ENCODE results near the gene MALRD1.

Gene MALRD1

DNA sequence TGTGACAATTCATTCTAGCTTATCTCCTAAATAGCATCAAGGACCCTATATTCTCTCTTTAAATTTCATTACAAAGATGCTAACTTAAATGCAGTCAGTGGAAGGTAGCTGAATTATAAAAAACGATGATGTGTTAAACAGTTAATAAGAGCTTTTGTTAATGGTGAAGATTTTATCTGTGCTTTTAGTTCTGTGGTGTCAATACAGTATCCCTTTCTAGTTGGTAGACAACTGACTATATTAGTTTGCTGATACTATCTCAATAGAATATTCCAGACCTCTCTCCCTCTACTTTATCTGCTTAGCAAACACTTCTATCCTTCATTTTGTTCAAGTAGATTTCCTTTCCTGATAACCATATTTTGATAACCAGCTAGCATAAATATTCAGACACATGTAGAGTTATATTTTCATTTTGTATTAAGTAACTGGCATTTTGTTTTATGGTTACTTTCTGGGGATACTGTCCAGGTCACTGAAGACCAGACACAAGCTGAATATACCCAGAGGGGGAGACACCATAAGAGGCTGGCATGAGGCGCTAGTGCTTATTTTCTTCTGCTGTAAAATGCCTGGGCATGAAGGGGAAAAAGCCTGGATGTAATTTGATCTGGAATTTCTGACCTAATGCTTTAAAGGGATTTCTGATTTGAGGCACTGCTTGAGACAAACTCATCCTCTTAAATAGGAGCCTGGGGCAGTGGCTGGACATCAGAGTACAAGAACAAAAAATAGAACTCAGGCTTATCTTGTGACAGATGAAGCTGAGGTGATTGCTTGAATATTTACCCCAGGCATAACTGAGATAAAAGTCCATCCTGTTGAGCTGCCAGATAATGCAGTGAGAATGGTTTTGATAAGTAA lies 197.5 kb downstream of the MALRD1 start:
- no peak for DNase-seq

DNA sequence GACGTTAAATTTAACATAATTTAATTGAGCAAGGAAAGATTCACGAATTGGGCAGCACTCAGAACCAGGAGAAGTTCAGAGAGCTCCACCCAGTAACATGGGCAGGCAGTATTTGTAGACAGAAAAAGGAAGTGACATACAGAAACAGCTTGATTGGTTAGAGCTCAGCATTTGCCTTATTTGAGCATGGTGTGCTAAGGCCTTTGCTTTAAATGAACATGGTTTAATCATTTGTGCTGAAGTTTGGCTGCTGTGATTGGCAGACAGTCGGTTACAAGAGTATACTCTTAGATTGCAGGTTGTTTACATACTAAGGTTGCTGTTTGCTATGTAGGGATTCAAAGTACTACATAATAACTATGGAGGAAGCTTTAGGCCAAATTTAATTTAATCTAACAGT lies 199.2 kb downstream of the MALRD1 start:
- DNase-seq: no peak

DNA sequence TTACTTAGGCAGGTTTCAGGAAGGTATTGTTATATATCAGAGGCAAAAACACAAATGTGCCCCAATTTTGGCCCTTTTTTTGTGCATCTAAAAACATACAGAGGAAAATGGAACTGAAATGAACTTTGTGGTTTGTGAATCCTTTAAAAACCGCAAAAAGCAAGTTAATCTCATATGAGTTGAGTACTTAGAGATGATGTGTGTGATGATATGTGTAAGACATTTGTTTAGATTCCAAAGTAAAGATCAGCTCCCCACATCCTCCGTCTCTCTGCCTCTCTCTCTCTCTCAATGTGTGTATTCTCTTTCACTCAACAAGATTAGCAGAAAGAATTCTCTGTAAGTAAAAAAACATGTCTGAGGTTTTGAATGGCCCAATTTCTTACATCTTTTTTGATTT lies 201.9 kb downstream of the MALRD1 start:
- no peak for DNase-seq

DNA sequence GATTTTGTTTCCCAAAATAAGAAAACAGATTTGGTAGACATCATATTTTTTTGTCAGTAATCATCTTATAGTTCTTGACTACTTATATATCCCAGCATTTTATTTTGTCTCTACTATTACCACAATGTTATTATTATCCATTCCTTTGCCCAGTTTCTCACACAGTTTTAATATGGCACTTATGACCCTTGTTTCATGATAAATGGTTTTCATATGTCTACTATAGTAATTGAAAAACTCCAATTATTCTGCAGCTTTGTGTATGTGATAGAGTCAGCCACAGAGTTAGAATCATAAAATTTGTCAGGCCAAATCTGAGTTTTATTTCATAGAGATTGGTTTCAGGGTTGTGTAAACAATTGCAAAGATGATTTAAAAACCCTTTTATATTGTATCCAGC lies 203.9 kb downstream of the MALRD1 start:
- DNase-seq: no peak

DNA sequence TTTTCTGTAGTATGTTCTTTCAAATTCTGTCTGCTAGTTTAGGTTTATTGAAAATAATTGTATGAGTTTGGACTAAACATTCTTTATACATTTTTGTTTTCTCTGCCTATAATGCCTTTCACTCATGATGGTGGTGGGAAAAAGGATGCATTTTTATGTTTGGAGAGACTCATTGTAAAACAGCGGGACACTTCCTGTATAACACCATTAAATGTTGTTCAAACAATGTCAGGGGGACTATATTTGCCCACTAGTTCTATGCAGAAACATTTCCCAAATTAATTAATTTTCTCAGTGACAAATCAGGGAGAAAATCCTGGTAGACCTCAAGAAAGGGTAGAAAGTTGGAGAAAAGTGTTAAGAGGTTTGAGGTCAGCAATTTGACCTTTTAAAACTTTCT lies 207.7 kb downstream of the MALRD1 start:
- DNase-seq: no peak

DNA sequence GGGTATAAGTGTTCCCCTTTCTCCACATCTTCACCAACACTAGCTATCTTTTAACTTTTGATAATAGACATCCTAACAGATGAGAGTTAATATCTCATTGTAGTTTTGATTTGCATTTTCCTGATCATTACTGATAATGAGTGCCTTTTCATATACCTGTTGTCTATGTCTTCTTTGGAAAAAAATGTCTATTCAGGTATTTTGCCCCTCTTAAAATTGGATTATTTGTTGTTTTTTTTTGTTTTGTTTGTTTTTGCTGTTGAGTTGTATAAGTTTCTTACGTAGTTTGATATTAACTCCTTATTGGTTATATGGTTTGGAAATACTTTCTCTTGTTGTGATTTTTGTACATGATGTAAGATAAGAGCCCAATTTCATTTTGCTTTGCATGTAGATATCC lies 214.7 kb downstream of the MALRD1 start:
- DNase-seq: no peak

DNA sequence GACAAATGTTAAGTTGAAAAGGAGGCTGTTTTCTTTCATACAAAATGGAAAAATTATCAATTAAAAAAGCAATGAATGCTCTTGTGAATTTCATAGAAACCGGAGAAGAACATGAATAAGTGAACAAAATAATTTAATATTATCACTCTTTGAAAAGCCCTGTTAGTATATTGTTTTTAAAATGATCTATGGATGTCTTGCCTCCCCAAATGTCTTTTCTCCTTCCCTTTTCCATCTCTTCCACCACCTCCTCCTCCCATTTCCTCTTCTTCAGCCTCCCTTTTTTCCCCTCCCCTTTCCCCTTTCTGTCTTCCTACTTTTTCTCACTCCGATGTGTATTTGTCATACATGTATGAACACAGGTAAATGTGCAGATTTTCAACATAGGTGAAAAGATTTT lies 234.7 kb downstream of the MALRD1 start:
- DNase-seq: no peak

DNA sequence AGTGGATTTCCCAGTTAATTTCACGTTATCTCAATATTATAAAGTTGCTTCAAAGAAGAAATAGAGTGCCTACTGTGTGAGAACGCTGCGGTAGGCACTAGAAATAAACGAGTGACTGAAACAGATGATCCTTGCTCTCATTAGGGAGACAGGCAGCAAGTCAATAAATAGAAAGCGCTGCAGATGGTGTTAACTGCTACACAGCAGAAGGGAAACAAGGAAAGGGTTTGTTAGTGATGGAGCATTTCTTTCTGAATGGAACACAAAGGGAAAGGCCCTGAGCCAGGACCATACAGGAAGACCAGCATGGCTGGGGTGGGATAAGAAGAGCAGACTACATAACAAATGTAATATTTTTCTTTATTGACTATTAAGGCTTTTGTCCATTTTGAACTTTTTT lies 235.2 kb downstream of the MALRD1 start:
- no peak for DNase-seq

DNA sequence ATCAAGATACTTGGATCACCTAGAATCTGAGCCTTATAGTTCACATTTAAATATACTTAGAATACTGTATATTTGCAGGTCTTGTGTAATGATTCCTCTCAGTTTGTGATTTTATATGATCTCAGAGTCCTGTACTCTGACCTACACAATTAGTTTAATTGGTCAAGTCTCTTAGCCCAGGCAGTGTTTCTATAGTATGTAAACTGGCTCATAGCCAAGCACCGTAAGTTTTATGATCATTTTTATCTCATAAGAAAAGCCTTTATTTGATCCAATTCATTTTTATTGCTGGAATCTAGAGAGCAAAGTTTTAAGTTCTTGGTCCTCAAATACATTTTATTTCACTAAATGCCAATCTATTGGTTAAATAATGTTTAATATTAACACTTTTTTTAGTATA lies 242.2 kb downstream of the MALRD1 start:
- no peak for DNase-seq

DNA sequence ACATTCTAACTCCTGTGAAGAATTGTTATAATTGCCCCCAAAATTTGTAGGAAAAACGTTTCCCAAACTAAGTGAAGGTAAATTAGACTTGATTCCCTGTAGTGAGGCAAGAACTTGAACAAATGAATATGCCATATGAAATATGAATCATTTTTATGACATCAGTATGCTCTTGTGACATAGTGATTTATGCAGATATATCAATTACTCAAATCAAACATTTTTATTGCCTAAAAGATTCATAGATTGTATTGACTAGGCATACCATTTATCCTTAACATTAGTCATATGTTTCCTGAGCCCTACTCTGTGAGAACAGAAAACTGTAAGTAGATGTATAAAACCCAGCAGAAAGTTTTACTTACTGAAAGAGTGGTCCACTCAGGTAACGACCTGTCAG lies 245.6 kb downstream of the MALRD1 start:
- no peak for DNase-seq

DNA sequence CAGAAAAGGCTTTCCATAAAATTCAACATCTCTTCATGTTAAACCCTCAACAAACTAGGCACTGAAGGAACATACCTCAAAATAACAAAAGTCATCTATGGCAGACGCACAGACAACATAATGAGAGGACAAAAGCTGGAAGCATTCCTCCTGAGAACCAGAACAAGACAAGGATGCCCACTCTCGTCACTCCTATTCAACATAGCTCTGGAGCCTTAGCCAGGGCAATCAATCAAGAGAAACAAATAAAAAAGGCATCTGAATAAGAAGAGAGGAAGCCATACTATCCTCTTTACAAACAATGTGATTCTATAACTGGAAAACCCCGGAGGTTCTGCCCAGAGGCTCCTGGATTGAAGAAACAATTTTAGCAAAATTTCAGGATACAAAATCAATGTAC lies 251.0 kb downstream of the MALRD1 start:
- DNase-seq: no peak

DNA sequence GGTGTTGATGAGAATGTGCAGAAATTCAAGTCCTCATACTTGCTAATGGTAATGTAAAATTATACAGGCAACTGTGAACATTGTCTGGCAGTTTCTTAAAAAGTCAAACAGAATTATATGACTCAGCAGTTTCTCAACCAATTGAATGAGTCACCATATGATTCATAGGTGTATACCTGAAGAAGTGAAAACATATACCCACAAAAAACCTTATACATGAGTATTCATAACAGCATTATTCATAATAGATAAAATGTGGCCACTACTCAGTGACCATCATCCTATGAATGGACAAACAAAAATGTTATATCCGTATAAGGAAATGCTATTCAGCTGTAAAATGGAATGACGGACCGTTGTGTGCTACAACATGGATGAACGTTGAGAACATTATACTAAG lies 253.5 kb downstream of the MALRD1 start:
- DNase-seq: no peak

DNA sequence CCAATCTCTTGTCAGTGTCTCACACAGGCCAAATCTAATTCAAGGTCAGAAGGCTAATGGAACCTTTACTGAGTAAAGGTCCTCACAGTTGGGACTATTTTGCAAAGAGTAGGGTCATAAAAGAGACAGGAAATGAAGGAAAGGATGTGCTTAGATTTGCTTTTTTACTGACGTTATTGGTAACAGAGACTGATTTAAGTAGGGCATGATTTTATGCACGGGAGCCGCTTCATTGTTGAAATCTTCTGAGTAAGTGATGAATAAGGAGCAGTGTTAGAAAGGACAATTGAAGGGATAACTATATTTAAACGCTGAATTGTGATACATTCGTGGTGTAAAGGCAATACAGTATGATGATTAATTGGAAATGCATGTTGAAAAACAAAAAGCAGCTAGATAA lies 261.5 kb downstream of the MALRD1 start:
- no peak for DNase-seq

DNA sequence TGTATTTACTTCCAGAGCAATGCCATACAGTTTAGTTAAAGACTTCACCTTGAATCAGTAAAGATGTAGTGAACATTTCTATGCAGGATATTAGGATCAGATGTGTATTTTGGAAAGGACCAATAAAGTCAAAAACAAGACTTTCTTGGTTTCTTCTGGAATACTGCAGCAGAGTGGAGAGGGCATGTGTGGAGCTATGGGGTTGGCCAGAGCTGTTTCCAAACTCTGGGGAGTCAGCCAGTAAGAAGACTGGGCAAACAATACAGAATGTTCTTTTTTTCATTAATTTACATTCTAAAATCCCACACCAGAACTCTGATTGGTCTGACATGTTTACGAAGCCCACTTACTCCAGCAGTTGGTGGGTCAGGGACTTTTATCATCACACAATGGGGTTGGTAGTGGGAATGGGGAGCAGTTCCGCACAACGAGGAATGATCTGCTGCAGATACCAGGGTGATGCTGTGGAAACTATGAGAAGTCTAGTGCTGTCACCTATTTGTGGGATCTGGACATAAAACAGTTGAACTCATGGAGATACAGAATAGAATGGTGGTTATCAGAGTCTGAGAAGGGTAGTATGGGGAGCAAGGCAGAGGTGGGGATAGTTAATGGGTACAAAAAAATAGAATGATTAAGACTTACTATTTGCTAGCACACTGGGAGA lies 267.7 kb downstream of the MALRD1 start:
- no peak for DNase-seq

DNA sequence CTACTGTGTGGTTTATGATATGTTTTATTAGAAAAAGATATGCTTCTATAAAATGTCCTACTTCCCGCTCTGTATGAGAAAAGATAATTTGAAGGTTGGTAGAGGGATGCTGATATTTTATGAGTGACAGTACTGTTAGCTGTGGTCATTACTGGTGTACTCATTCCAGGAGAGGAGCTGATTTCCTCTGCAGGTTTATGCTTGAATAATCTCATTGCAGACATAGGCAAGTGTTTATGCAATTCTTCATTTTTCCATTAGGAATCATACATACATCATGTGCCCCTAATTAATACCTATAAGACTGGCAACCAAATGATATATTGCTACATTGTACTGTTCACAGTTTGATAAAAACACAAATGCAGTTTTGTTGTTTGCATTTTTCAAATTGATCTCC lies 269.4 kb downstream of the MALRD1 start:
- no peak for DNase-seq

DNA sequence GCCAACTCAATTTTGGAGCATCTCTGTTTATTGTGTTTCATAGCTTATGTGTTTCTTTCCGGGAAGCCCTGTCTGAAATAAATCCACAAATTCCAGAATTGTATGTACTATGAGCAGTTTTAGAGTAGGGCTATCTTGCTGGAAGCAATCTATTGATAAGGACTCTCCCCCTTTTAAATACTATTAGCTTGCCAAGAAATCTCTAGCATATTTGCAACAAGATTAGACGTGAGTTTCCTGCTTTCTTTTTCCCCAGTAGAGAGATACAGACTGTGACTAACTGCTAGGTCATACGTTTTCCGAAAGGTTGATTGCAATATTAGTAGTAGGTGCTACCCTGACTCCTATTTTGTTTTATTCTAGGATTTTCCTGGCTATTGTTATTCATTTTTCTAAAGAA lies 277.0 kb downstream of the MALRD1 start:
- no peak for DNase-seq

DNA sequence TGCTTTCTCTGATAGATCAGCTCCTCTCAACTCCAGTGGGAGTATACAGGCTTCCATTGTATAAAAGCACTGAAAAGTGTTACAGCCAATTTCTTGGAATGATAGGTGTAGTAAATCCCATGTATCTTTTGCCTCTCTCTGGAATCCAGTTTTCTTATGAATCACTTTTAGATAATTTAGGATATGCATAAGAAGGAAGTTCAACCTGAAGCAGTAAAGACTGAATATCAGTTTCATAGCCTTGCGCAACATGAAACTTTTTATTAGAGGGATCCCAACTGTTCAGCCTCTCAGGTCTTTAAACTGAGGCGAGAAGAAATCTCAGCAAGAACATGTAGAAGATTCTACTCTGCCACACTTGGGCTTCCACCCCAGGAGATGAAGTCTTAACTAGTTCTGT lies 280.0 kb downstream of the MALRD1 start:
- no peak for DNase-seq

DNA sequence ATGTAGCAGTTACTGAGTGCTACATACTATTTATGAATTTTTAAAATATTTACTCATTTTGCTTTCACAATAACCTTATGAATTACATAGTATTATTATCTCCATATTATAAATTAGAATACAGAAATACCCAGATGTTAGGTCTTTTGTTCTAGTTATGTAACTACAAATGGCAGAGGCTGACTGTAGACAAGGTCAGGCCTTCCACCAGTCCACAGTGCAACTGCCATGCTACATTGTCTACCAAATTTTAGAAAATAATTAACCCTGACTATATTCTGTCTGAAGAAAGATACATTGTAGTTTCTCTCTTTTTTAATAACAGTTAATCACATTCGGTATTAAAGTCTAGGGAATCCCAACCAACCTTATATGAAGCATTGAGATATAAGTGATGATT lies 280.9 kb downstream of the MALRD1 start:
- DNase-seq: no peak

DNA sequence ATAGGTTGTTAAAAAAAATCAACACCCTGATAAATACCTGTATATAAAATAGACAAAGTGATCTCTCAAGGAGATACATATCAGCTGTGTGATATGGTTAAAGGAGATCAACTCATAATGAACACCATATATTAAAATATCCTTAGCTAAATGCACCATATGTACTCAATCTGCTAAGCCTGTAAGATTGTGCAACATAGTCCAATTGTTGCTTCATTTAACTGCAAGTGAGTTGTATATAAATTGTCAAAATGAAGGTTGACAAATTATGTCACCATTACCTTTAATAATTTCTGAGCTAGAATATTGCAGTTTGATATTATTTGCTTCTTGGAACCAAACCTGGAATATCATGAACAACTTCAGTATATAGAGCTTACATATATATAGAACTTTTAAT lies 283.7 kb downstream of the MALRD1 start:
- DNase-seq: no peak

DNA sequence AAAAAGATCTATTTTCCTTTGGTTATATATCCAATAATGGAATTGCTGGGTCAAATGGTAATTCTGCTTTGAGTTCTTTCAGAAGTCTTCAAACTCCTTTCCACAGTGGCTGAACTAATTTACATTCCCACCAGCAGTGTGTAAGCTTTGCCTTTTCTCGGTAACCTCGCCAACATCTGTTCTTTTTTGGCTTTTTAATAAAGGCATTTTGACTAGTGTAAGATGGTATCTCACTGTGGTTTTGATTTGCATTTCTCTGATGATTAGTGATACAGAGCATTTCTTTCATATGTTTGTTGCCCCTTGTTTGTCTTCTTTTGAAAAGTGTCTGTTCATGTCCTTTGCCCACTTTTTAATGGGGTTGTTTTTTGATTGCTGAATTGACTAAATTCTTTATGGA lies 285.0 kb downstream of the MALRD1 start:
- DNase-seq: no peak

DNA sequence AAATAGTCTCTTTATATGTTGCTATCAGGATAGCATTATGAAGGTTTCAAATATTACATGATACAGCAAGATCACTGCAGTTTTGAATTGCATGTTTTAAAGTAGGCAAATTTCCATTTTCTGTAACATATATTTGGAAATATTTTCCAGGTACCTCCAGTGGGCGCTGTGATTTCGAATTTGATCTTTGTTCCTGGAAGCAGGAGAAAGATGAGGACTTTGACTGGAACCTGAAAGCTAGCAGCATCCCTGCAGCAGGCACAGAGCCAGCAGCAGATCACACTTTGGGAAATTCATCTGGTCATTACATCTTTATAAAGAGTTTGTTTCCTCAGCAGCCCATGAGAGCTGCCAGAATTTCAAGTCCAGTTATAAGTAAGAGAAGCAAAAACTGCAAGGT lies 299.0 kb downstream of the MALRD1 start:
- DNase-seq: no peak

DNA sequence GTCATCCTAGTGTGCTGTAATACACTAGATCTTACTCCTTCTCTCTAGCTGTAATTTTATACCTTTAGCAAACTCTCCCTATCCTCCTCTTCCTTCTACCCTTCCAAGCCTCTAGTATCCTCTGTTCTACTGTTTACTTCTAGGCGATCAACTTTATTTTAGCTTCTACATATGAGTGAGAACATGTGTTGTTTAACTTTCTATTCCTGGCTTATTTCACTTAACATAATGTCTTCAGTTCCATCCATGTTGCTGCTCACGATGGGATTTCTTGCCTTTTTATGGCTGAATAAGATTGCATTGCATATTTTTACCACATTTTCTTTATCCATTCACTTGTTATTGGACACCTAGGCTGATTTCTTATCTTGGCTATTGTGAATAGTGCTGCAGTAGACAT lies 318.6 kb downstream of the MALRD1 start:
- no peak for DNase-seq

DNA sequence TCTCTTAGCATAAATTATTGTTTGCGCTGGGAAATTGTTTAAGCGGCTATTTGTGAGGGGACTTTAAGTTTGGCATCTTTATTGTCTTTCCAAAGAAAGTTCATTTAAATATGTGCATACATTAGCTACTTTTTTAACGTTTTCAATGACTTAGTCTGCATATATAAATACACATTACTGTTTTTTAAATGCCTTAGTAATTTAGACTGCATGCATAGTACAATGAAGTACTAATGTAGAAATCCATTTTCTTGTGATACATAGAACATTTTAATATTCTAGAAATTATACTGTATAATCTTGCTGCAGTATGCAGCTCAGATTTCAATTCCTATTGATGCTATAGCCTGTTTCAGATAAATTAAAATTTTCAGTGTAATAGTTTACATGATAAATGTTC lies 325.4 kb downstream of the MALRD1 start:
- DNase-seq: no peak

DNA sequence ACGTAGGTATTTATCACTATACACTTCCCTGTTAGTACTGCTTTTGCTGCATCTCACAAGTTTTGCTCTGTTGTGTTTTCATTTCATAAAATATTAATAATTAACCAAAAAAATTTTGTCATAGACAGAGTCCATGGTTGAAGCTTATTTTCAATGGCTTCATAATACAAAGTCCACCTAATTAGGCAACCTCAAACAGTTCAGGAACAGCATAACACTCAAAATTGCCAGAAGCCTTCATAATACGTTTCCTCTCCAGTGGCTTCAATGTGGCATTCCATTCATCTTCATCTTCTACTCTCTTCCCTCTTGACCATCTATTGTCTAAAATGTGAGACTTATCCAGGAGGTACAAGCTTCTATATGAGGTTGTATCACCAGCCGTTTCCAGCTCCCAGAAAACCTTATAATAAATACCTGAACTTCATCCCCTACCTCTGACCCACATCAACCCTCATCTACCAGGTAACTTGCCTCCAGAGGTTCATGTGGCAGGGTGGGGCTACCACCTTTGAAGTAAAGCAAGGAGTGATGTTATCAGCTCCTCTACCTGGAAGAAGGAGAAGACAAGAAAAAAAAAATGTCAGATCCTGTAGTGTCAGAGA lies 337.3 kb downstream of the MALRD1 start:
- DNase-seq: no peak
